CD4-positive, alpha-beta T cell treated with Interleukin-1 beta for 1 hour (primary cell): ENCODE data around the gene MRE11.

Experiments used
- DNase-seq, 2 donors: peaks; one replicate each; pipeline ENCODE4 v3.0.0-alpha.2; 2020 to 2022

The MRE11 gene

GRCh38 chr11:94504689-94505293, 11.1 kb upstream of the MRE11 start:
- DNase-seq: peak in 1 of 2 donors; percentile 63

- DNase-seq: no peak
Observed at GRCh38 chr11:94501522-94501921, 7.9 kb upstream of the MRE11 start.

- DNase-seq: no peak
Observed at GRCh38 chr11:94500181-94500580, 6.5 kb upstream of the MRE11 start.

GRCh38 chr11:94494126-94494680, 559 bp upstream of the MRE11 start:
- DNase-seq: no peak

GRCh38 chr11:94486068-94486467, 7.6 kb downstream of the MRE11 start:
- no peak for DNase-seq

GRCh38 chr11:94481342-94481741, 12.3 kb downstream of the MRE11 start:
- DNase-seq: no peak

- DNase-seq: no peak
Observed at GRCh38 chr11:94477624-94478023, 16.0 kb downstream of the MRE11 start.

- DNase-seq: peak in 1 of 2 donors; percentile 28
Observed at GRCh38 chr11:94472916-94473799, 20.5 kb downstream of the MRE11 start.

GRCh38 chr11:94469416-94469815, 24.2 kb downstream of the MRE11 start:
- DNase-seq: no peak

- no peak for DNase-seq
Observed at GRCh38 chr11:94459576-94459975, 34.1 kb downstream of the MRE11 start.

GRCh38 chr11:94457118-94458029, 36.3 kb downstream of the MRE11 start:
- DNase-seq: no peak

GRCh38 chr11:94455861-94456260, 37.8 kb downstream of the MRE11 start:
- no peak for DNase-seq

GRCh38 chr11:94454301-94454700, 39.3 kb downstream of the MRE11 start:
- DNase-seq: no peak

- DNase-seq: no peak
Observed at GRCh38 chr11:94452988-94453387, 40.7 kb downstream of the MRE11 start.

GRCh38 chr11:94450048-94450447, 43.6 kb downstream of the MRE11 start:
- DNase-seq: no peak

GRCh38 chr11:94449437-94449836, 44.2 kb downstream of the MRE11 start:
- DNase-seq: no peak

- no peak for DNase-seq
Observed at GRCh38 chr11:94449029-94449428, 44.6 kb downstream of the MRE11 start.

- no peak for DNase-seq
Observed at GRCh38 chr11:94447149-94447548, 46.5 kb downstream of the MRE11 start.

- DNase-seq: no peak
Observed at GRCh38 chr11:94445641-94446040, 48.0 kb downstream of the MRE11 start.

GRCh38 chr11:94433049-94433448, 60.6 kb downstream of the MRE11 start:
- no peak for DNase-seq

GRCh38 chr11:94424662-94425061, 69.0 kb downstream of the MRE11 start:
- DNase-seq: no peak

GRCh38 chr11:94424011-94424410, 69.6 kb downstream of the MRE11 start:
- no peak for DNase-seq

GRCh38 chr11:94423507-94423906, 70.1 kb downstream of the MRE11 start:
- DNase-seq: no peak
